Prostate gland (tissue), 2 donors: Measurements from ENCODE around the gene RASSF4.

ENCODE experiments used
- POLR2A ChIP-seq: fragments of 450-650 bp; IDR thresholded peaks from one replicate; pipeline ENCODE4 v1.6.1; 2016; ENCODE audit warnings: antibody characterized with exemption, mild to moderate bottlenecking
- POLR2AphosphoS5 ChIP-seq: sonication (generic); formaldehyde crosslinking; IDR thresholded peaks from one replicate; pipeline ENCODE4 v1.6.1; 2017; ENCODE audit warnings: antibody characterized with exemption
- TF ChIP-seq, protein P1 (sequence below), 4 experiments: fragments of 200-600 bp in 2 of 4; fragments of 450-650 bp in 2 of 4; sonication (generic) in 2 of 4; IDR thresholded peaks; 1 replicate in 3 of 4; 2 replicates in 1 of 4; pipeline ENCODE4 v1.5.1; 2016 to 2019; ENCODE audit warnings: antibody characterized with exemption in 4 of 4, mild to moderate bottlenecking in 2 of 4, moderate library complexity in 2 of 4

- TF ChIP-seq, protein P1, sequence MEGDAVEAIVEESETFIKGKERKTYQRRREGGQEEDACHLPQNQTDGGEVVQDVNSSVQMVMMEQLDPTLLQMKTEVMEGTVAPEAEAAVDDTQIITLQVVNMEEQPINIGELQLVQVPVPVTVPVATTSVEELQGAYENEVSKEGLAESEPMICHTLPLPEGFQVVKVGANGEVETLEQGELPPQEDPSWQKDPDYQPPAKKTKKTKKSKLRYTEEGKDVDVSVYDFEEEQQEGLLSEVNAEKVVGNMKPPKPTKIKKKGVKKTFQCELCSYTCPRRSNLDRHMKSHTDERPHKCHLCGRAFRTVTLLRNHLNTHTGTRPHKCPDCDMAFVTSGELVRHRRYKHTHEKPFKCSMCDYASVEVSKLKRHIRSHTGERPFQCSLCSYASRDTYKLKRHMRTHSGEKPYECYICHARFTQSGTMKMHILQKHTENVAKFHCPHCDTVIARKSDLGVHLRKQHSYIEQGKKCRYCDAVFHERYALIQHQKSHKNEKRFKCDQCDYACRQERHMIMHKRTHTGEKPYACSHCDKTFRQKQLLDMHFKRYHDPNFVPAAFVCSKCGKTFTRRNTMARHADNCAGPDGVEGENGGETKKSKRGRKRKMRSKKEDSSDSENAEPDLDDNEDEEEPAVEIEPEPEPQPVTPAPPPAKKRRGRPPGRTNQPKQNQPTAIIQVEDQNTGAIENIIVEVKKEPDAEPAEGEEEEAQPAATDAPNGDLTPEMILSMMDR (IDR thresholded peaks at IDR 0.05), result no peak
- no peak for TF ChIP-seq POLR2AphosphoS5
- TF ChIP-seq POLR2A, result no peak
Measured at GRCh38 chr10:44977287-44978212, 17.9 kb downstream of the RASSF4 start.
